Omental fat pad (tissue), 4 donors: ENCODE measurements around the gene OR10G3. TPM values are rescaled to one million over a fixed set of nuclear protein-coding genes. Genes with fewer than 3 reads are reported as not detected.

Source experiments
- ATAC-seq: fragments of 150-250 bp; one replicate; pipeline ENCODE4 v1.9.1; 2016; ENCODE audit warnings: mild to moderate bottlenecking, moderate library complexity; ENCODE audit not compliant: low FRiP score
- DNase-seq: peaks from one replicate; pipeline ENCODE4 v3.0.0-alpha.2; 2019; ENCODE audit warnings: low spot score
- CTCF ChIP-seq, 3 donors: fragments of 450-650 bp; IDR thresholded peaks; one replicate each; pipeline ENCODE4 v1.5.1; 2016 to 2017; ENCODE audit warnings: antibody characterized with exemption in 3 of 3, mild to moderate bottlenecking in 3 of 3, moderate library complexity in 2 of 3
- total RNA-seq, 4 donors: library from RNA; depleted of rRNA; stranded (reverse); fragments of >200 nt; gene quantifications; one replicate each; pipeline ENCODE4 v1.1.0, GENCODE V29; 2016

The OR10G3 gene
- total RNA-seq, 4 donors from 2014 or later, result not detected

- ATAC-seq (no peak), DNase-seq (no peak)
- no peak for TF ChIP-seq CTCF (IDR thresholded peaks at IDR 0.05)
Measured at GRCh38 chr14:21543963-21544362, 35.9 kb downstream of the OR10G3 start.

- ATAC-seq (no peak), DNase-seq (no peak)
- TF ChIP-seq CTCF (IDR thresholded peaks at IDR 0.05), result no peak
Measured at GRCh38 chr14:21543521-21543960, 36.3 kb downstream of the OR10G3 start.

- ATAC-seq (no peak), DNase-seq (no peak)
- no peak for TF ChIP-seq CTCF (IDR thresholded peaks at IDR 0.05)
Measured at GRCh38 chr14:21541413-21542074, 38.3 kb downstream of the OR10G3 start.

- DNase-seq (no peak), ATAC-seq (no peak)
- no peak for TF ChIP-seq CTCF (IDR thresholded peaks at IDR 0.05)
Measured at GRCh38 chr14:21539189-21539940, 40.5 kb downstream of the OR10G3 start.

- TF ChIP-seq CTCF (IDR thresholded peaks at IDR 0.05), result no peak
Measured at GRCh38 chr14:21537090-21537424, 42.8 kb downstream of the OR10G3 start.

GRCh38 chr14:21536418-21537089, 43.3 kb downstream of the OR10G3 start:
- DNase-seq (no peak), ATAC-seq (peak; percentile 81)
- no peak for TF ChIP-seq CTCF (IDR thresholded peaks at IDR 0.05)

More at GRCh38 chr14:21537090-21537424, 42.8 kb downstream of the OR10G3 start:
- ATAC-seq (no peak), DNase-seq (no peak)
